ENCODE results near the gene FSTL3. TPM values are rescaled to one million over a fixed set of nuclear protein-coding genes. Genes with fewer than 3 reads are reported as not detected.

Gene FSTL3
- total and polyA plus RNA-seq, 2 of the 8 experiments (the other 6 are each of a cell fraction or from before 2014, with no cell fraction given) = 8.1 to 11.8 TPM

DNA sequence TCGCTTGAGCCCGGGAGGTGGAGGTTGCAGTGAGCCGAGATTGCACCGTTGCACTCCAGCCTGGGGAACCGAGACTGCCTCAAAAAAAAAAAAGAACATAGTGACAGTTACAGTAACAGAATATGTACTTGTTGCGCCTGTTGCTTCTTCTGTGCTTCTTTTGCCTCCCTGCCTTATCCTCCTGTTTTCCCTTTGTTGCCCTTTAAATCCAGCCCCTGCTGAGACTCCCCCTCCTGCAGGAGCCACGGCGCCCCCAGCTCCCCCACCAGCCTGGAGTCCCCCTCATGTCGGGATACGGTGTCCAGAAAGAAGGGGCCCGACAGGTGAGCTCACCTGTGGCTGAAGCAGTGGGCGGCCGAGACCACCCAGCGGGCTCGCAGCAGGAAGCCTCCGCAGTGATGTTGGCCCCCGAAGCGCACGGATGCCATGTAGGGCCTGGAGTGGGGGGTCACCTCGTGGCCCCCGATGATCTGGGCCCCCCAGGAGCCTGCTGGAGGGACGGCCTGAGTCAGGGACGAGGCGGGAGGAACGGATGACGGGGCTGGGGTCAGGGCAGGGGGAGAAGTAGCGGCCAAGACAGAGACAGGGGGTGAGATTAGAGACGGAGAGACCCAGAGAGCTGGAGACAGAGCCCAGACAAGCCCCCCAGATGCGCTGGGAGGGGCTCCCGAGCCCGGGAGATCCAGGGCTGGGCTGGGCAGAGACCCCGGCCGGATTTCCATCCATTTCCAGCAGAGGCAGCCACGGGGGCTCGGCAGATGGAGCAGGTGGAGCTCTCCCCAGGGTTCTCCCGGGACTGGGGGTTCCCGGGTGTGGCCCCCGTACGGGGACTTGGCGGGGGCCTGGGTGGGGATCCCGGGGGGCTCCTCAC is 18.5 kb downstream of the FSTL3 start:
- no peak overlapping the region for H3K27ac ChIP-seq (ENCODE audit: low read depth, low read length)
- no peaks in the 10 kb centered on the region for H3K23me2 ChIP-seq (ENCODE audit: low read depth, low read length)
- ChIA-PET CTCF (ENCODE audit: partially characterized antibody) (interaction anchor here (0.6 to 1.2 kb wide), 2 partner anchors 12 to 24 kb away, joined by 3 read pairs; no protein-coding TSS in a partner anchor), POLR2A (ENCODE audit: partially characterized antibody) (interaction anchor here (0.8 to 1.2 kb wide), 2 partner anchors 9 to 14 kb away, joined by 3 to 4 read pairs; no protein-coding TSS in a partner anchor)
- DNase-seq (ENCODE audit: low read depth in 1 of 2, low spot score in 2 of 2) (no peak), FAIRE-seq (no peak)
- no peak overlapping the region for H2AFZ ChIP-seq (ENCODE audit: low read length)
- H3K4ac ChIP-seq (replicated peaks; ENCODE audit: insufficient read length, low read depth, low read length) = no peak overlapping the region
- H3K4me2 ChIP-seq (ENCODE audit: insufficient read depth in 1 of 2, low read depth in 2 of 2, low read length in 2 of 2) = no peak overlapping the region
- no peaks in the 10 kb centered on the region for H3K4me1 ChIP-seq (replicated peaks in 1 of 4; ENCODE audit: control insufficient read depth in 3 of 4, insufficient read depth in 4 of 4, low read length in 3 of 4)
- H2AK5ac ChIP-seq (ENCODE audit: low read depth, low read length) = no peak overlapping the region
- 83% methylated on average over 27 of the region's 41 CpGs; no CpG with 5 or more reads in 1 of the 2 experiments for WGBS, 2 experiments (ENCODE audit: extremely low coverage in 1 of 2, insufficient coverage in 1 of 2, insufficient read length in 1 of 2, insufficient replicate concordance in 2 of 2, low coverage in 1 of 2, low lambda C conversion rate in 2 of 2, missing lambda C conversion rate in 1 of 2)
- no peak overlapping the region for H4K5ac ChIP-seq (ENCODE audit: insufficient read length, low read depth, low read length)
- no peaks in the 10 kb centered on the region for H3K9me3 ChIP-seq (ENCODE audit: insufficient read depth in 2 of 2, low read depth in 1 of 2, low read length in 1 of 2)
- no peak overlapping the region for H2BK15ac ChIP-seq (ENCODE audit: low read length)
- no peaks in the 10 kb centered on the region for H3K36me3 ChIP-seq (ENCODE audit: control insufficient read depth in 2 of 4, insufficient read depth in 4 of 4, low read length in 3 of 4)
- H4K8ac ChIP-seq (ENCODE audit: extremely low read depth, insufficient read depth, low read length) = no peak overlapping the region; the same call in 1 of the 2 replicates
- no peak overlapping the region for H3K18ac ChIP-seq (ENCODE audit: extremely low read depth, low read length)
- H3K14ac ChIP-seq (ENCODE audit: insufficient read length) = no peak overlapping the region
- no peaks in the 10 kb centered on the region for H3K27me3 ChIP-seq (replicated peaks in 1 of 4; ENCODE audit: control insufficient read depth in 3 of 4, extremely low read depth in 1 of 4, insufficient read depth in 3 of 4, low read length in 3 of 4)
- no peaks in the 10 kb centered on the region for H3K79me1 ChIP-seq (ENCODE audit: low read depth, low read length)
- no peak overlapping the region for H3K23ac ChIP-seq (ENCODE audit: insufficient read length)
- no peak overlapping the region for H3K56ac ChIP-seq (replicated peaks; ENCODE audit: insufficient read length, low read depth, low read length)
- H2BK120ac ChIP-seq (replicated peaks; ENCODE audit: low read depth, low read length) = no peak overlapping the region
- no peak overlapping the region for H3K9ac ChIP-seq (replicated peaks in 1 of 4; ENCODE audit: extremely low read depth in 1 of 4, low read depth in 3 of 4, low read length in 3 of 4)
- H3K4me3 ChIP-seq (ENCODE audit: extremely low read depth in 1 of 4, insufficient read depth in 2 of 4, low read depth in 3 of 4, low read length in 4 of 4) = no peak overlapping the region
- no peak overlapping the region for H4K91ac ChIP-seq (replicated peaks; ENCODE audit: insufficient read length, low read length)
- H2BK12ac ChIP-seq (ENCODE audit: low read depth, low read length) = no peak overlapping the region
- H3K79me2 ChIP-seq (ENCODE audit: control insufficient read depth in 1 of 2, insufficient read depth in 2 of 2, low read length in 2 of 2) = no peaks in the 10 kb centered on the region
- H2BK5ac ChIP-seq (ENCODE audit: low read depth, low read length) = no peak overlapping the region
- H2BK20ac ChIP-seq (ENCODE audit: low read length) = no peak overlapping the region
- H4K20me1 ChIP-seq (replicated peaks in 1 of 2; ENCODE audit: control insufficient read depth in 1 of 2, insufficient read depth in 2 of 2, low read length in 2 of 2) = no peaks in the 10 kb centered on the region
- no peak for TF ChIP-seq SP2 (IDR thresholded peaks at IDR 0.05; ENCODE audit: low read length)
- TF ChIP-seq YY1 (IDR thresholded peaks at IDR 0.05; ENCODE audit: low read depth, low read length) = no peak
- no peak for TF ChIP-seq CBX8 (IDR thresholded peaks at IDR 0.05; ENCODE audit: borderline replicate concordance, low read depth, low read length)
- no peak for TF ChIP-seq TEAD4 (IDR thresholded peaks at IDR 0.05; ENCODE audit: low read depth, low read length)
- no peak for TF ChIP-seq SIX5 (IDR thresholded peaks at IDR 0.05; ENCODE audit: low read depth, low read length)
- no peak for TF ChIP-seq SUZ12 (IDR thresholded peaks at IDR 0.05; ENCODE audit: low read length)
- TF ChIP-seq TAF1 (IDR thresholded peaks at IDR 0.05; ENCODE audit: low read depth, low read length) = no peak
- TF ChIP-seq BACH1 (IDR thresholded peaks at IDR 0.05; ENCODE audit: low read length) = no peak
- no peak for TF ChIP-seq CHD2 (IDR thresholded peaks at IDR 0.05; ENCODE audit: low read length)
- no peak for TF ChIP-seq GTF2F1 (IDR thresholded peaks at IDR 0.05; ENCODE audit: borderline replicate concordance, low read depth, low read length)
- TF ChIP-seq, protein P1, sequence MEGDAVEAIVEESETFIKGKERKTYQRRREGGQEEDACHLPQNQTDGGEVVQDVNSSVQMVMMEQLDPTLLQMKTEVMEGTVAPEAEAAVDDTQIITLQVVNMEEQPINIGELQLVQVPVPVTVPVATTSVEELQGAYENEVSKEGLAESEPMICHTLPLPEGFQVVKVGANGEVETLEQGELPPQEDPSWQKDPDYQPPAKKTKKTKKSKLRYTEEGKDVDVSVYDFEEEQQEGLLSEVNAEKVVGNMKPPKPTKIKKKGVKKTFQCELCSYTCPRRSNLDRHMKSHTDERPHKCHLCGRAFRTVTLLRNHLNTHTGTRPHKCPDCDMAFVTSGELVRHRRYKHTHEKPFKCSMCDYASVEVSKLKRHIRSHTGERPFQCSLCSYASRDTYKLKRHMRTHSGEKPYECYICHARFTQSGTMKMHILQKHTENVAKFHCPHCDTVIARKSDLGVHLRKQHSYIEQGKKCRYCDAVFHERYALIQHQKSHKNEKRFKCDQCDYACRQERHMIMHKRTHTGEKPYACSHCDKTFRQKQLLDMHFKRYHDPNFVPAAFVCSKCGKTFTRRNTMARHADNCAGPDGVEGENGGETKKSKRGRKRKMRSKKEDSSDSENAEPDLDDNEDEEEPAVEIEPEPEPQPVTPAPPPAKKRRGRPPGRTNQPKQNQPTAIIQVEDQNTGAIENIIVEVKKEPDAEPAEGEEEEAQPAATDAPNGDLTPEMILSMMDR (IDR thresholded peaks at IDR 0.05; ENCODE audit: control extremely low read depth in 1 of 3, insufficient read depth in 1 of 3, low read depth in 1 of 3, low read length in 3 of 3) = no peak
